Right renal pelvis (tissue), 4 donors: Measurements from ENCODE around the gene DPEP1. TPM values are rescaled to one million over a fixed set of nuclear protein-coding genes. Genes with fewer than 3 reads are reported as not detected.
"Not testable (repeated sequence)": the region's sequence is repeated elsewhere in the genome, so short reads cannot be mapped to it uniquely, and the experiment has no call there.

Experiments
- DNase-seq, 4 donors: peaks; one replicate each; pipeline ENCODE4 v3.0.0-alpha.2; 2013; ENCODE audit warnings: low read depth in 4 of 4, low spot score in 3 of 4, missing footprints in 1 of 4
- polyA plus RNA-seq, 4 donors: library from polyadenylated mRNA; unstranded; fragments of 120-200 nt; gene quantifications; one replicate each; pipeline ENCODE4 v1.2.1, GENCODE V29; 2013; ENCODE audit not compliant: insufficient read length in 4 of 4

The DPEP1 gene
- polyA plus RNA-seq, 4 donors, result 22.5 to 50.6 (median 40.7) TPM

GRCh38 chr16:89615596-89616090 lies 2.2 kb downstream of the DPEP1 start:
- no peak for DNase-seq

- DNase-seq, result no peak
Observed at GRCh38 chr16:89616623-89617022, 3.2 kb downstream of the DPEP1 start.

GRCh38 chr16:89617036-89617435 lies 3.6 kb downstream of the DPEP1 start:
- DNase-seq, result no peak

GRCh38 chr16:89618109-89618998 lies 4.9 kb downstream of the DPEP1 start:
- no peak for DNase-seq

- DNase-seq, result no peak
Observed at GRCh38 chr16:89619840-89620239, 6.4 kb downstream of the DPEP1 start.

- DNase-seq, result no peak
Observed at GRCh38 chr16:89620406-89620841, 7.0 kb downstream of the DPEP1 start.

- DNase-seq, result no peak
Observed at GRCh38 chr16:89621136-89621697, 7.8 kb downstream of the DPEP1 start.

GRCh38 chr16:89621698-89622409 lies 8.4 kb downstream of the DPEP1 start:
- no peak for DNase-seq

GRCh38 chr16:89623511-89624261 lies 10.2 kb downstream of the DPEP1 start:
- no peak for DNase-seq

- DNase-seq, result no peak
Observed at GRCh38 chr16:89624777-89625761, 11.6 kb downstream of the DPEP1 start.

GRCh38 chr16:89629827-89630610 lies 16.6 kb downstream of the DPEP1 start:
- DNase-seq, result no peak

- no peak for DNase-seq
Observed at GRCh38 chr16:89633064-89633631, 19.7 kb downstream of the DPEP1 start.

GRCh38 chr16:89634463-89635385 lies 21.3 kb downstream of the DPEP1 start:
- not testable (repeated sequence) for DNase-seq

- no peak for DNase-seq
Observed at GRCh38 chr16:89636663-89637062, 23.2 kb downstream of the DPEP1 start.

- DNase-seq, result no peak
Observed at GRCh38 chr16:89637379-89637778, 23.9 kb downstream of the DPEP1 start.

- no peak for DNase-seq
Observed at GRCh38 chr16:89638455-89638854, 25.0 kb downstream of the DPEP1 start.

GRCh38 chr16:89639385-89639784 lies 25.9 kb downstream of the DPEP1 start:
- no peak for DNase-seq
